HepG2 (cell line): ENCODE results near the gene GLYATL3. TPM values are rescaled to one million over a fixed set of nuclear protein-coding genes. Genes with fewer than 3 reads are reported as not detected.

ENCODE experiments used
- ATAC-seq: fragments of 200-7000 bp; cut with Tn5 transposase; 3 replicates; pipeline ENCODE4 v1.9.1; 2020; ENCODE audit warnings: mild to moderate bottlenecking, moderate library complexity
- Bru-seq: library from RNA; stranded (reverse); fragments of 400-500 nt; gene quantifications from one replicate; lab custom pipeline; 2021; lab: Mats Ljungman, UMichigan
- BruChase-seq, 2 experiments: library from RNA; stranded (reverse); fragments of 400-500 nt; gene quantifications; one replicate each; lab custom pipeline; 2021; lab: Mats Ljungman, UMichigan
- BruUV-seq: library from RNA; stranded (reverse); fragments of 400-500 nt; replicated peaks from 2 replicates; lab custom pipeline; 2021; lab: Mats Ljungman, UMichigan
- CTCF ChIA-PET: fragments of 300-600 bp; formaldehyde crosslinking; extraction: SDS; loops from one replicate; lab custom pipeline; 2021; ENCODE audit warnings: low total read pairs, inconsistent platforms, low intra/inter-chr PET ratio; lab: Yijun Ruan, JAX
- POLR2A ChIA-PET: fragments of 350-600 bp; sonication (Branson Sonifier 250); formaldehyde crosslinking; loops from one replicate; lab custom pipeline; 2020; ENCODE audit warnings: antibody characterized with exemption, inconsistent platforms; lab: Yijun Ruan, JAX
- DNase-seq: peaks from one replicate; pipeline ENCODE4 v3.0.0-alpha.2; 2015; ENCODE audit warnings: low spot score
- FAIRE-seq: peaks from 3 replicates; lab custom pipeline; 2011; peaks lifted over from hg19 to GRCh38; lab: Jason Lieb, UNC
- H2AFZ ChIP-seq: one replicate; pipeline ENCODE4 v1.6.1; 2011; ENCODE audit warnings: low read length, inconsistent platforms
- H3K27ac ChIP-seq: fragments of 300-600 bp; 3 replicates; pipeline ENCODE4 v1.8.0; 2011; ENCODE audit warnings: mixed run types, mild to moderate bottlenecking, mixed read lengths, low read length, inconsistent platforms; ENCODE audit not compliant: insufficient read depth; ENCODE audit errors: extremely low read length
- H3K27me3 ChIP-seq, 2 experiments: fragments of 200-600 bp in 1 of 2; 2 replicates in 1 of 2; 3 replicates in 1 of 2; pipeline versions ENCODE4 v1.6.0 to v1.8.0; 2011; ENCODE audit warnings: low read length in 2 of 2, mild to moderate bottlenecking in 2 of 2, moderate library complexity in 2 of 2, inconsistent platforms in 1 of 2; ENCODE audit not compliant: insufficient read depth in 2 of 2, control insufficient read depth in 1 of 2
- H3K36me3 ChIP-seq, 2 experiments: fragments of 200-600 bp in 1 of 2; replicated peaks in 1 of 2; 2 replicates in 1 of 2; 3 replicates in 1 of 2; pipeline versions ENCODE4 v1.5.1 to v1.8.0; 2011; ENCODE audit warnings: low read length in 2 of 2, inconsistent platforms in 1 of 2; ENCODE audit not compliant: insufficient read depth in 2 of 2, control insufficient read depth in 1 of 2
- H3K4me1 ChIP-seq: 2 replicates; pipeline ENCODE4 v1.5.1; 2012; ENCODE audit warnings: low read length, inconsistent platforms; ENCODE audit not compliant: insufficient read depth
- H3K4me2 ChIP-seq: 2 replicates; pipeline ENCODE4 v1.6.0; 2011; ENCODE audit warnings: low read depth, low read length, inconsistent platforms
- H3K4me3 ChIP-seq, 3 experiments: fragments of 200-600 bp in 1 of 3; sonication (generic), shearing (Covaris generic) in 1 of 3; replicated peaks in 1 of 3; 2 replicates each; pipeline ENCODE4 v1.5.1; 2011 to 2016; ENCODE audit warnings: low read length in 3 of 3, inconsistent platforms in 2 of 3, low read depth in 2 of 3, mild to moderate bottlenecking in 2 of 3, control low read depth in 1 of 3, mixed read lengths in 1 of 3; ENCODE audit not compliant: insufficient read depth in 1 of 3
- H3K79me2 ChIP-seq: one replicate; pipeline ENCODE4 v1.6.1; 2011; ENCODE audit warnings: low read length, inconsistent platforms; ENCODE audit not compliant: insufficient read depth
- H3K9ac ChIP-seq: 2 replicates; pipeline ENCODE4 v1.6.0; 2011; ENCODE audit warnings: mild to moderate bottlenecking, low read depth, low read length, inconsistent platforms; ENCODE audit not compliant: insufficient read depth
- H3K9me3 ChIP-seq: 2 replicates; pipeline ENCODE4 v1.5.1; 2012; ENCODE audit warnings: mild to moderate bottlenecking, low read length
- H4K20me1 ChIP-seq: 2 replicates; pipeline ENCODE4 v1.6.0; 2011; ENCODE audit warnings: inconsistent platforms, mild to moderate bottlenecking, low read length, moderate library complexity; ENCODE audit not compliant: insufficient read depth
- AGO2 ChIP-seq: fragments of 200-400 bp; formaldehyde crosslinking; optimal IDR thresholded peaks from 2 replicates; pipeline ENCODE3; 2017; ENCODE audit warnings: mild to moderate bottlenecking, low read depth, low read length, moderate library complexity
- ATF7 ChIP-seq, 2 experiments: fragments of 450-650 bp in 1 of 2; sonication (generic) in 1 of 2; formaldehyde crosslinking in 1 of 2; IDR thresholded peaks; 2 replicates each; pipeline versions ENCODE4 v1.4.0 to v1.6.1; 2016 to 2020; ENCODE audit warnings: antibody characterized with exemption in 1 of 2, mild to moderate bottlenecking in 1 of 2, missing genetic modification reagents in 1 of 2
- EZH2 ChIP-seq: conservative IDR thresholded peaks from 2 replicates; pipeline ENCODE4 v1.6.1; 2012; ENCODE audit warnings: mild to moderate bottlenecking, low read depth, low read length, moderate library complexity
- GLI4 ChIP-seq: sonication (generic); formaldehyde crosslinking; IDR thresholded peaks from 2 replicates; pipeline ENCODE4 v1.5.1; 2020; ENCODE audit warnings: missing genetic modification reagents, mild to moderate bottlenecking, moderate library complexity, borderline replicate concordance
- GTF3A ChIP-seq: sonication (generic); formaldehyde crosslinking; conservative IDR thresholded peaks from 2 replicates; pipeline ENCODE4 v1.4.0; 2020; ENCODE audit warnings: mild to moderate bottlenecking, missing genetic modification reagents
- GZF1 ChIP-seq: sonication (generic); formaldehyde crosslinking; IDR thresholded peaks from 2 replicates; pipeline ENCODE4 v1.5.1; 2020; ENCODE audit warnings: mild to moderate bottlenecking, missing genetic modification reagents
- REL ChIP-seq: sonication (generic); formaldehyde crosslinking; conservative IDR thresholded peaks from 2 replicates; pipeline ENCODE4 v1.8.0; 2022; ENCODE audit warnings: mild to moderate bottlenecking, missing genetic modification reagents, moderate library complexity
- RXRA ChIP-seq: sonication (generic); formaldehyde crosslinking; IDR thresholded peaks from 2 replicates; pipeline ENCODE4 v1.5.1; 2020; ENCODE audit warnings: missing genetic modification reagents
- SMAD1 ChIP-seq: sonication (generic); formaldehyde crosslinking; IDR thresholded peaks from 2 replicates; pipeline ENCODE4 v1.4.0; 2020; ENCODE audit warnings: missing genetic modification reagents, low read depth, mild to moderate bottlenecking, borderline replicate concordance
- SP2 ChIP-seq: sonication (generic); formaldehyde crosslinking; IDR thresholded peaks from 2 replicates; pipeline ENCODE4 v1.5.1; 2020; ENCODE audit warnings: mild to moderate bottlenecking, missing genetic modification reagents
- TAF1 ChIP-seq: sonication (generic); formaldehyde crosslinking; IDR thresholded peaks from 2 replicates; pipeline ENCODE4 v1.4.0; 2020; ENCODE audit warnings: missing genetic modification reagents
- ZMYM4 ChIP-seq: sonication (generic); formaldehyde crosslinking; IDR thresholded peaks from 2 replicates; pipeline ENCODE4 v1.8.1; 2023; ENCODE audit warnings: mild to moderate bottlenecking, missing genetic modification reagents
- ZNF747 ChIP-seq: sonication (generic); formaldehyde crosslinking; IDR thresholded peaks from 2 replicates; pipeline ENCODE4 v1.8.1; 2023; ENCODE audit warnings: missing genetic modification reagents, mild to moderate bottlenecking, borderline replicate concordance
- WGBS: methylation state at CpG from one replicate; pipeline ENCODE4 v1.1.6; 2017; ENCODE audit warnings: low lambda C conversion rate; 5-methylcytosine and 5-hydroxymethylcytosine counted together
- in situ Hi-C: cut with HindIII; loops from 2 replicates; pipeline ENCODE4 v1.10.0; 2017; ENCODE audit warnings: low pct_unique_long_range_greater_than_20kb; ENCODE audit not compliant: extremely low pct_ligation_motif_present
- intact Hi-C: fragments of 100-400 bp; cut with micrococcal nuclease; formaldehyde crosslinking; loops from one replicate; pipeline ENCODE4 v1.10.0; 2022; ENCODE audit not compliant: unreplicated experiment
- long read RNA-seq, 2 experiments: library from RNA in 1 of 2; library from polyadenylated mRNA in 1 of 2; stranded (forward) in 1 of 2; unstranded in 1 of 2; transcript quantifications; one replicate each; pipeline ENCODE4 v2.0.0, GENCODE V29; 2019 to 2022
- polyA minus RNA-seq, 3 experiments: library from RNA; depleted of rRNA, polyadenylated mRNA; stranded (reverse); fragments of >200 nt; gene quantifications; 2 replicates each; pipeline ENCODE4 v1.2.3, GENCODE V29; 2011; ENCODE audit warnings: low replicate concordance in 1 of 3
- polyA plus RNA-seq, 8 experiments: library from polyadenylated mRNA; depleted of rRNA in 3 of 8; stranded (reverse) in 7 of 8; unstranded in 1 of 8; fragments of >200 nt; fragmentation: Illumina TruSeq in 4 of 8; extraction: Trizol in 4 of 8; gene quantifications; 2 replicates each; pipeline versions ENCODE4 v1.2.1 to v1.2.3, GENCODE V29; 2011 to 2016; ENCODE audit warnings: low read depth in 4 of 8, missing spikeins in 1 of 8, mixed read lengths in 1 of 8; ENCODE audit not compliant: insufficient read depth in 1 of 8
- total RNA-seq, 5 experiments: library from RNA; depleted of rRNA; stranded (reverse); fragments of >200 nt; fragmentation: Illumina TruSeq; extraction: Trizol; gene quantifications; 2 replicates each; pipeline ENCODE4 v1.2.3, GENCODE V29; 2016; ENCODE audit warnings: low read depth in 1 of 5
- TF ChIP-seq, protein P1 (sequence below): sonication (generic); formaldehyde crosslinking; IDR thresholded peaks from 2 replicates; pipeline ENCODE4 v1.4.0; 2020; ENCODE audit warnings: mild to moderate bottlenecking, missing genetic modification reagents, borderline replicate concordance
- TF ChIP-seq, protein P2 (sequence below): sonication (generic); formaldehyde crosslinking; IDR thresholded peaks from 2 replicates; pipeline ENCODE4 v1.4.0; 2020; ENCODE audit warnings: missing genetic modification reagents

GLYATL3 gene
- total RNA-seq (2016; rRNA removed; fragmentation: Illumina TruSeq; extraction: Trizol): not detected in 2 replicates
- total RNA-seq (2016; cell fraction: cytosol; rRNA removed; fragmentation: Illumina TruSeq; extraction: Trizol; ENCODE audit: low read depth): not detected in 2 replicates
- total RNA-seq (2016; cell fraction: insoluble cytoplasmic fraction; rRNA removed; fragmentation: Illumina TruSeq; extraction: Trizol): not detected in 2 replicates
- not detected in 2 replicates for total RNA-seq (2016; cell fraction: membrane; rRNA removed; fragmentation: Illumina TruSeq; extraction: Trizol)
- not detected in 2 replicates for total RNA-seq (2016; cell fraction: nucleus; rRNA removed; fragmentation: Illumina TruSeq; extraction: Trizol)
- 0.05 TPM in 1 of 2 replicates, not detected in the other for polyA plus RNA-seq (2011; rRNA removed)
- polyA plus RNA-seq (2011; cell fraction: cytosol; rRNA removed): not detected in 2 replicates
- not detected in 2 replicates for polyA plus RNA-seq (2011; cell fraction: nucleus; rRNA removed)
- polyA plus RNA-seq (2012): not detected in 2 replicates
- not detected in 2 replicates for polyA plus RNA-seq (2016; cell fraction: cytosol; fragmentation: Illumina TruSeq; extraction: Trizol; ENCODE audit: low read depth)
- polyA plus RNA-seq (2016; cell fraction: insoluble cytoplasmic fraction; fragmentation: Illumina TruSeq; extraction: Trizol; ENCODE audit: low read depth): not detected in 2 replicates
- polyA plus RNA-seq (2016; cell fraction: membrane; fragmentation: Illumina TruSeq; extraction: Trizol; ENCODE audit: low read depth): not detected in 2 replicates
- polyA plus RNA-seq (2016; cell fraction: nucleus; fragmentation: Illumina TruSeq; extraction: Trizol; ENCODE audit: insufficient read depth, low read depth): not detected in 2 replicates
- not detected in 2 replicates for polyA minus RNA-seq (2011; rRNA and poly(A)+ RNA removed; ENCODE audit: low replicate concordance)
- not detected in 2 replicates for polyA minus RNA-seq (2011; cell fraction: cytosol; rRNA and poly(A)+ RNA removed)
- not detected in 2 replicates for polyA minus RNA-seq (2011; cell fraction: nucleus; rRNA and poly(A)+ RNA removed)
- Bru-seq, nascent RNA: percentile 21 among the genes with signal in this experiment
- percentile 43 among the genes with signal in this experiment for BruChase-seq, experiment 1, labeled RNA remaining after a 6-hour chase
- BruChase-seq, experiment 2, labeled RNA remaining after a 2-hour chase: percentile 42 among the genes with signal in this experiment
- long read RNA-seq, experiment 1: 0 reads
- long read RNA-seq, experiment 2: 0 reads

DNA sequence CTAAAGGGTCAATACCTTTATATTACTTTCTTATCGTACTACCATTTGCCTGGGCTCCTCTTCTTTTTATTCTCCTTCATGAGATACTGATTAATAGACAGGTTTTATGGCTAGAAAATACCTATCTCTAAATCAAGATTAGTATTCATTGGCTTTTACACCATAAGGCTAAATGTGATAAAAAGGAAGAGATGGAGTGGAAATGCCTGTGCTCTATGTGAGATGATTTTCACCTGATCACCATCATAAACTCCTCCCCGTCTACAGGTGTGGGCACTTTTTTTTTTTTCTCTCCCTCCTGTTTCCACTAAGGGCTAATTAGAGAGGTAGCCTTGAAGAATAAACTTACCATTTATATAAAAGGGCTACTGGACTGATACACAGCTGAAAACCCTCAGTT, at the start of gene GLYATL3:
TSS of gene GLYATL3 (plus strand) at position 301 of the 400 bp plus-strand sequence. CDS start 12,068 bp downstream, outside the sequence.
- intact Hi-C loops (no loop called here), in situ Hi-C loops (no loop called here)
- H3K4me1 ChIP-seq: no peaks in the 10 kb centered on the region
- H3K9me3 ChIP-seq: no peaks in the 10 kb centered on the region
- ATAC-seq (no peak), DNase-seq (no peak), FAIRE-seq (no peak)
- no TSS peak for BruUV-seq
- H3K9ac ChIP-seq: no peak within 1 kb of the TSS
- H3K79me2 ChIP-seq: no peaks in the 10 kb centered on the region
- CTCF ChIA-PET: no interaction called here
- H3K27ac ChIP-seq: no peak within 1 kb of the TSS
- no peak within 1 kb of the TSS for H2AFZ ChIP-seq
- no peaks in the 10 kb centered on the region for H3K27me3 ChIP-seq
- no peaks in the 10 kb centered on the region; a peak in 1 of 5 replicates for H3K36me3 ChIP-seq
- TF ChIP-seq ZNF747 (CRISPR knock-in tag) (no peak), SP2 (no peak), AGO2 (no peak), RXRA (no peak), TAF1 (CRISPR knock-in tag) (no peak), GZF1 (CRISPR knock-in tag) (no peak), SMAD1 (CRISPR knock-in tag) (no peak), EZH2 (no peak), GLI4 (no peak), GTF3A (no peak), ZMYM4 (no peak), REL (CRISPR knock-in tag) (no peak), ATF7 (IDR thresholded peaks at IDR 0.05) (no peak), ATF7 (CRISPR knock-in tag; IDR thresholded peaks at IDR 0.05) (no peak)
- TF ChIP-seq, protein P1, sequence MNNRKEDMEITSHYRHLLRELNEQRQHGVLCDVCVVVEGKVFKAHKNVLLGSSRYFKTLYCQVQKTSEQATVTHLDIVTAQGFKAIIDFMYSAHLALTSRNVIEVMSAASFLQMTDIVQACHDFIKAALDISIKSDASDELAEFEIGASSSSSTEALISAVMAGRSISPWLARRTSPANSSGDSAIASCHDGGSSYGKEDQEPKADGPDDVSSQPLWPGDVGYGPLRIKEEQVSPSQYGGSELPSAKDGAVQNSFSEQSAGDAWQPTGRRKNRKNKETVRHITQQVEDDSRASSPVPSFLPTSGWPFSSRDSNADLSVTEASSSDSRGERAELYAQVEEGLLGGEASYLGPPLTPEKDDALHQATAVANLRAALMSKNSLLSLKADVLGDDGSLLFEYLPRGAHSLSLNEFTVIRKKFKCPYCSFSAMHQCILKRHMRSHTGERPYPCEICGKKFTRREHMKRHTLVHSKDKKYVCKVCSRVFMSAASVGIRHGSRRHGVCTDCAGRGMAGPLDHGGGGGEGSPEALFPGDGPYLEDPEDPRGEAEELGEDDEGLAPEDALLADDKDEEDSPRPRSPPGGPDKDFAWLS (CRISPR knock-in tag): no peak
- TF ChIP-seq, protein P2, sequence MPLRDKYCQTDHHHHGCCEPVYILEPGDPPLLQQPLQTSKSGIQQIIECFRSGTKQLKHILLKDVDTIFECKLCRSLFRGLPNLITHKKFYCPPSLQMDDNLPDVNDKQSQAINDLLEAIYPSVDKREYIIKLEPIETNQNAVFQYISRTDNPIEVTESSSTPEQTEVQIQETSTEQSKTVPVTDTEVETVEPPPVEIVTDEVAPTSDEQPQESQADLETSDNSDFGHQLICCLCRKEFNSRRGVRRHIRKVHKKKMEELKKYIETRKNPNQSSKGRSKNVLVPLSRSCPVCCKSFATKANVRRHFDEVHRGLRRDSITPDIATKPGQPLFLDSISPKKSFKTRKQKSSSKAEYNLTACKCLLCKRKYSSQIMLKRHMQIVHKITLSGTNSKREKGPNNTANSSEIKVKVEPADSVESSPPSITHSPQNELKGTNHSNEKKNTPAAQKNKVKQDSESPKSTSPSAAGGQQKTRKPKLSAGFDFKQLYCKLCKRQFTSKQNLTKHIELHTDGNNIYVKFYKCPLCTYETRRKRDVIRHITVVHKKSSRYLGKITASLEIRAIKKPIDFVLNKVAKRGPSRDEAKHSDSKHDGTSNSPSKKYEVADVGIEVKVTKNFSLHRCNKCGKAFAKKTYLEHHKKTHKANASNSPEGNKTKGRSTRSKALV (CRISPR knock-in tag): no peak
- no peaks in the 10 kb centered on the region for H4K20me1 ChIP-seq
- WGBS: 88% methylated on average over 2 of the region's 2 CpGs
- H3K4me2 ChIP-seq: no peak within 1 kb of the TSS
- no peak within 1 kb of the TSS for H3K4me3 ChIP-seq
- POLR2A ChIA-PET: no interaction called here
